H1 (cell line): ENCODE results near the gene KCNMA1. TPM values are rescaled to one million over a fixed set of nuclear protein-coding genes. Genes with fewer than 3 reads are reported as not detected.

ENCODE experiments used
- CTCF ChIA-PET: fragments of 300-600 bp; sonication (Branson Sonifier 250); formaldehyde crosslinking; loops from one replicate; lab custom pipeline; 2021; ENCODE audit not compliant: partially characterized antibody; lab: Charles Lee
- POLR2A ChIA-PET: fragments of 300-600 bp; sonication (Branson Sonifier 250); formaldehyde crosslinking; loops from one replicate; lab custom pipeline; 2021; ENCODE audit warnings: inconsistent platforms; ENCODE audit not compliant: partially characterized antibody; lab: Charles Lee
- DNase-seq, 2 experiments: peaks; one replicate each; pipeline versions ENCODE4 v3.0.0 to v3.0.0-alpha.2; 2010 to 2022; ENCODE audit warnings: low spot score in 2 of 2, low read depth in 1 of 2, mixed read lengths in 1 of 2
- FAIRE-seq: peaks from 2 replicates; lab custom pipeline; 2011; peaks lifted over from hg19 to GRCh38; lab: Jason Lieb, UNC
- H2AFZ ChIP-seq: 2 replicates; pipeline ENCODE4 v1.8.1; 2012; ENCODE audit warnings: low read length, inconsistent platforms
- H2AK5ac ChIP-seq: 2 replicates; pipeline ENCODE4 v1.6.1; 2013; ENCODE audit warnings: low read depth, low read length
- H2BK120ac ChIP-seq: replicated peaks from 2 replicates; pipeline ENCODE3; 2013; ENCODE audit warnings: low read depth, low read length, inconsistent platforms
- H2BK12ac ChIP-seq: 2 replicates; pipeline ENCODE4 v1.6.1; 2013; ENCODE audit warnings: low read depth, low read length
- H2BK15ac ChIP-seq: 2 replicates; pipeline ENCODE4 v1.6.1; 2013; ENCODE audit warnings: low read length
- H2BK20ac ChIP-seq: 2 replicates; pipeline ENCODE4 v1.6.1; 2013; ENCODE audit warnings: low read length
- H2BK5ac ChIP-seq: 2 replicates; pipeline ENCODE4 v1.6.1; 2013; ENCODE audit warnings: low read depth, low read length
- H3K14ac ChIP-seq: 2 replicates; pipeline ENCODE4 v1.6.1; 2013; ENCODE audit warnings: inconsistent platforms; ENCODE audit not compliant: insufficient read length
- H3K18ac ChIP-seq: 2 replicates; pipeline ENCODE4 v1.6.1; 2013; ENCODE audit warnings: low read length; ENCODE audit errors: extremely low read depth
- H3K23ac ChIP-seq: 2 replicates; pipeline ENCODE4 v1.6.1; 2013; ENCODE audit warnings: inconsistent platforms; ENCODE audit not compliant: insufficient read length
- H3K23me2 ChIP-seq: 2 replicates; pipeline ENCODE4 v1.6.1; 2013; ENCODE audit warnings: low read depth, low read length
- H3K27ac ChIP-seq: 2 replicates; pipeline ENCODE4 v1.6.1; 2011; ENCODE audit warnings: low read depth, low read length, inconsistent platforms
- H3K27me3 ChIP-seq, 4 experiments: replicated peaks in 1 of 4; 1 replicate in 1 of 4; 2 replicates in 3 of 4; pipeline versions ENCODE4 v1.6.1 to v1.8.1; 2011 to 2013; ENCODE audit warnings: low read length in 3 of 4, mild to moderate bottlenecking in 3 of 4, inconsistent platforms in 2 of 4, mixed read lengths in 2 of 4, moderate library complexity in 1 of 4; ENCODE audit not compliant: control insufficient read depth in 3 of 4, insufficient read depth in 3 of 4; ENCODE audit errors: extremely low read depth in 1 of 4
- H3K36me3 ChIP-seq, 4 experiments: 2 replicates each; pipeline versions ENCODE4 v1.6.1 to v1.8.1; 2011 to 2013; ENCODE audit warnings: mild to moderate bottlenecking in 4 of 4, low read length in 3 of 4, moderate library complexity in 2 of 4, control low read depth in 1 of 4, inconsistent platforms in 1 of 4; ENCODE audit not compliant: insufficient read depth in 4 of 4, control insufficient read depth in 2 of 4
- H3K4ac ChIP-seq: replicated peaks from 2 replicates; pipeline ENCODE3; 2013; ENCODE audit warnings: low read length, low read depth, mixed read lengths, inconsistent platforms; ENCODE audit not compliant: insufficient read length
- H3K4me1 ChIP-seq, 4 experiments: replicated peaks in 1 of 4; 1 replicate in 1 of 4; 2 replicates in 3 of 4; pipeline versions ENCODE4 v1.6.1 to v1.8.1; 2011 to 2013; ENCODE audit warnings: low read length in 3 of 4, inconsistent platforms in 2 of 4, mixed read lengths in 1 of 4; ENCODE audit not compliant: insufficient read depth in 4 of 4, control insufficient read depth in 3 of 4
- H3K4me2 ChIP-seq, 2 experiments: 2 replicates each; pipeline versions ENCODE4 v1.6.1 to v1.8.1; 2011 to 2013; ENCODE audit warnings: low read depth in 2 of 2, low read length in 2 of 2, control low read depth in 1 of 2, inconsistent platforms in 1 of 2, mild to moderate bottlenecking in 1 of 2; ENCODE audit not compliant: insufficient read depth in 1 of 2
- H3K4me3 ChIP-seq, 4 experiments: fragments of 200-600, 300-600 bp in 1 of 4; sonication (generic), shearing (Covaris generic), sonication (Bioruptor Twin) in 1 of 4; 2 replicates each; pipeline versions ENCODE4 v1.5.1 to v1.8.1; 2011 to 2016; ENCODE audit warnings: low read length in 4 of 4, low read depth in 3 of 4, control low read depth in 2 of 4, inconsistent platforms in 2 of 4, mild to moderate bottlenecking in 2 of 4, mixed read lengths in 1 of 4, moderate library complexity in 1 of 4; ENCODE audit not compliant: insufficient read depth in 2 of 4; ENCODE audit errors: extremely low read depth in 1 of 4
- H3K56ac ChIP-seq: replicated peaks from 2 replicates; pipeline ENCODE3; 2013; ENCODE audit warnings: low read depth, mild to moderate bottlenecking, mixed read lengths, low read length, inconsistent platforms; ENCODE audit not compliant: insufficient read length
- H3K79me1 ChIP-seq: 2 replicates; pipeline ENCODE4 v1.6.1; 2013; ENCODE audit warnings: low read depth, low read length, control low read depth
- H3K79me2 ChIP-seq, 2 experiments: 2 replicates each; pipeline versions ENCODE4 v1.6.1 to v1.8.1; 2012 to 2013; ENCODE audit warnings: low read length in 2 of 2, mild to moderate bottlenecking in 2 of 2, inconsistent platforms in 1 of 2; ENCODE audit not compliant: insufficient read depth in 2 of 2, control insufficient read depth in 1 of 2
- H3K9ac ChIP-seq, 4 experiments: replicated peaks in 1 of 4; 1 replicate in 1 of 4; 2 replicates in 3 of 4; pipeline versions ENCODE4 v1.6.1 to v1.8.1; 2011 to 2013; ENCODE audit warnings: low read depth in 3 of 4, low read length in 3 of 4, control low read depth in 2 of 4, mild to moderate bottlenecking in 2 of 4, moderate library complexity in 2 of 4, inconsistent platforms in 1 of 4; ENCODE audit errors: extremely low read depth in 1 of 4
- H3K9me3 ChIP-seq, 2 experiments: 2 replicates each; pipeline versions ENCODE4 v1.6.1 to v1.8.1; 2012 to 2013; ENCODE audit warnings: mild to moderate bottlenecking in 2 of 2, moderate library complexity in 2 of 2, control low read depth in 1 of 2, inconsistent platforms in 1 of 2, low read depth in 1 of 2, low read length in 1 of 2, mixed read lengths in 1 of 2; ENCODE audit not compliant: insufficient read depth in 2 of 2
- H4K20me1 ChIP-seq, 2 experiments: replicated peaks in 1 of 2; 2 replicates each; pipeline versions ENCODE3 to v1.8.1; 2011 to 2013; ENCODE audit warnings: inconsistent platforms in 2 of 2, low read length in 2 of 2, mild to moderate bottlenecking in 1 of 2; ENCODE audit not compliant: insufficient read depth in 2 of 2, control insufficient read depth in 1 of 2
- H4K5ac ChIP-seq: 2 replicates; pipeline ENCODE4 v1.6.1; 2013; ENCODE audit warnings: low read length, low read depth, mixed read lengths, inconsistent platforms; ENCODE audit not compliant: insufficient read length
- H4K8ac ChIP-seq: 2 replicates; pipeline ENCODE4 v1.8.0; 2013; ENCODE audit warnings: mild to moderate bottlenecking, moderate library complexity, low read length, inconsistent platforms; ENCODE audit not compliant: insufficient read depth; ENCODE audit errors: extremely low read depth
- H4K91ac ChIP-seq: replicated peaks from 2 replicates; pipeline ENCODE3; 2013; ENCODE audit warnings: low read length, mixed read lengths, inconsistent platforms; ENCODE audit not compliant: insufficient read length
- RAD21 ChIP-seq, 2 experiments: IDR thresholded peaks in 1 of 2; conservative IDR thresholded peaks in 1 of 2; 2 replicates each; pipeline ENCODE4 v1.6.1; 2011; ENCODE audit warnings: low read depth in 2 of 2, low read length in 2 of 2, improper control_type of control experiment in 1 of 2, inconsistent platforms in 1 of 2, mild to moderate bottlenecking in 1 of 2, moderate library complexity in 1 of 2
- WGBS, 2 experiments: shearing (Covaris generic) in 1 of 2; methylation state at CpG; one replicate each; pipeline versions ENCODE4 v1.1.6 to v1.1.7; 2013 to 2015; ENCODE audit warnings: low lambda C conversion rate in 2 of 2, mixed read lengths in 2 of 2, inconsistent platforms in 1 of 2, low coverage in 1 of 2, missing lambda C conversion rate in 1 of 2; ENCODE audit not compliant: insufficient replicate concordance in 2 of 2, insufficient coverage in 1 of 2, insufficient read length in 1 of 2; ENCODE audit errors: extremely low coverage in 1 of 2, missing lambda C conversion rate in 1 of 2; 5-methylcytosine and 5-hydroxymethylcytosine counted together
- polyA plus RNA-seq, 7 experiments: library from polyadenylated mRNA; depleted of rRNA in 3 of 7; stranded (reverse) in 5 of 7; unstranded in 2 of 7; fragments of >200 nt in 5 of 7; fragments of 200-250 nt in 2 of 7; gene quantifications; 1 replicate in 5 of 7; 2 replicates in 1 of 7; 4 replicates in 1 of 7; pipeline versions ENCODE4 v1.2.1 to v1.2.3, GENCODE V29; 2011 to 2013; ENCODE audit warnings: missing spikeins in 2 of 7, mixed read lengths in 2 of 7
- total RNA-seq: library from RNA; stranded (reverse); fragmentation: NEBNext Ultra II Directional; extraction: Animal tissue kit (Norgen Biotek cat#: 25700); gene quantifications from 2 replicates; pipeline ENCODE4 v1.2.1, GENCODE V29; 2021

KCNMA1 gene
- total and polyA plus RNA-seq, 2 of the 8 experiments (the other 6 are each of a cell fraction or from before 2014, with no cell fraction given) = 10.2 to 11.1 TPM

GRCh38 chr10:77609781-77610272 lies 27.8 kb downstream of the KCNMA1 start:
- Histone ChIP-seq H3K4me1 (no peaks in the 10 kb centered on the region), H3K79me2 (no peaks in the 10 kb centered on the region; a peak in 1 of 4 replicates), H3K4me2 (no peak overlapping the region), H3K14ac (no peak overlapping the region), H3K27ac (no peak overlapping the region), H2BK5ac (no peak overlapping the region), H3K56ac (no peak overlapping the region), H3K9me3 (no peaks in the 10 kb centered on the region), H3K79me1 (no peaks in the 10 kb centered on the region), H2BK12ac (no peak overlapping the region), H3K23me2 (no peaks in the 10 kb centered on the region), H3K4me3 (no peak overlapping the region), H3K27me3 (no peaks in the 10 kb centered on the region), H3K9ac (no peak overlapping the region), H3K36me3 (no peaks in the 10 kb centered on the region), H2BK120ac (no peak overlapping the region), H4K8ac (no peak overlapping the region), H2BK15ac (no peak overlapping the region), H4K91ac (no peak overlapping the region), H3K4ac (no peak overlapping the region), H4K5ac (no peak overlapping the region), H2AK5ac (no peak overlapping the region), H3K23ac (no peak overlapping the region), H4K20me1 (no peaks in the 10 kb centered on the region), H2AFZ (no peak overlapping the region), H2BK20ac (no peak overlapping the region), H3K18ac (no peak overlapping the region)
- FAIRE-seq = no peak
- CTCF ChIA-PET = interaction anchor here (0.7 to 1.5 kb wide), 7 partner anchors 9 to 172 kb away, joined by 3 to 4 read pairs (median 3); no protein-coding TSS in a partner anchor
- WGBS, 2 experiments = 85% methylated on average over 5 of the region's 5 CpGs; no CpG with 5 or more reads in 1 of the 2 experiments
- TF ChIP-seq RAD21 (IDR thresholded peaks at IDR 0.05 in 1 of 2, conservative IDR thresholded peaks at IDR 0.05 in 1 of 2; ENCODE audit: low read depth in 2 of 2, low read length in 2 of 2) = no peak
- DNase-seq = no peak
- POLR2A ChIA-PET = no interaction called here
